H1 (cell line): ENCODE measurements around the gene KPNA4. TPM values are rescaled to one million over a fixed set of nuclear protein-coding genes. Genes with fewer than 3 reads are reported as not detected.

Source experiments
- CTCF ChIA-PET: fragments of 300-600 bp; sonication (Branson Sonifier 250); formaldehyde crosslinking; loops from one replicate; lab custom pipeline; 2021; ENCODE audit not compliant: partially characterized antibody; lab: Charles Lee
- POLR2A ChIA-PET: fragments of 300-600 bp; sonication (Branson Sonifier 250); formaldehyde crosslinking; loops from one replicate; lab custom pipeline; 2021; ENCODE audit warnings: inconsistent platforms; ENCODE audit not compliant: partially characterized antibody; lab: Charles Lee
- DNase-seq, 2 experiments: peaks; one replicate each; pipeline versions ENCODE4 v3.0.0 to v3.0.0-alpha.2; 2010 to 2022; ENCODE audit warnings: low spot score in 2 of 2, low read depth in 1 of 2, mixed read lengths in 1 of 2
- FAIRE-seq: peaks from 2 replicates; lab custom pipeline; 2011; peaks lifted over from hg19 to GRCh38; lab: Jason Lieb, UNC
- H2AFZ ChIP-seq: 2 replicates; pipeline ENCODE4 v1.8.1; 2012; ENCODE audit warnings: low read length, inconsistent platforms
- H2AK5ac ChIP-seq: 2 replicates; pipeline ENCODE4 v1.6.1; 2013; ENCODE audit warnings: low read depth, low read length
- H2BK120ac ChIP-seq: replicated peaks from 2 replicates; pipeline ENCODE3; 2013; ENCODE audit warnings: low read depth, low read length, inconsistent platforms
- H2BK12ac ChIP-seq: 2 replicates; pipeline ENCODE4 v1.6.1; 2013; ENCODE audit warnings: low read depth, low read length
- H2BK15ac ChIP-seq: 2 replicates; pipeline ENCODE4 v1.6.1; 2013; ENCODE audit warnings: low read length
- H2BK20ac ChIP-seq: 2 replicates; pipeline ENCODE4 v1.6.1; 2013; ENCODE audit warnings: low read length
- H2BK5ac ChIP-seq: 2 replicates; pipeline ENCODE4 v1.6.1; 2013; ENCODE audit warnings: low read depth, low read length
- H3K14ac ChIP-seq: 2 replicates; pipeline ENCODE4 v1.6.1; 2013; ENCODE audit warnings: inconsistent platforms; ENCODE audit not compliant: insufficient read length
- H3K18ac ChIP-seq: 2 replicates; pipeline ENCODE4 v1.6.1; 2013; ENCODE audit warnings: low read length; ENCODE audit errors: extremely low read depth
- H3K23ac ChIP-seq: 2 replicates; pipeline ENCODE4 v1.6.1; 2013; ENCODE audit warnings: inconsistent platforms; ENCODE audit not compliant: insufficient read length
- H3K23me2 ChIP-seq: 2 replicates; pipeline ENCODE4 v1.6.1; 2013; ENCODE audit warnings: low read depth, low read length
- H3K27ac ChIP-seq: 2 replicates; pipeline ENCODE4 v1.6.1; 2011; ENCODE audit warnings: low read depth, low read length, inconsistent platforms
- H3K27me3 ChIP-seq, 4 experiments: replicated peaks in 1 of 4; 1 replicate in 1 of 4; 2 replicates in 3 of 4; pipeline versions ENCODE4 v1.6.1 to v1.8.1; 2011 to 2013; ENCODE audit warnings: low read length in 3 of 4, mild to moderate bottlenecking in 3 of 4, inconsistent platforms in 2 of 4, mixed read lengths in 2 of 4, moderate library complexity in 1 of 4; ENCODE audit not compliant: control insufficient read depth in 3 of 4, insufficient read depth in 3 of 4; ENCODE audit errors: extremely low read depth in 1 of 4
- H3K36me3 ChIP-seq, 4 experiments: 2 replicates each; pipeline versions ENCODE4 v1.6.1 to v1.8.1; 2011 to 2013; ENCODE audit warnings: mild to moderate bottlenecking in 4 of 4, low read length in 3 of 4, moderate library complexity in 2 of 4, control low read depth in 1 of 4, inconsistent platforms in 1 of 4; ENCODE audit not compliant: insufficient read depth in 4 of 4, control insufficient read depth in 2 of 4
- H3K4ac ChIP-seq: replicated peaks from 2 replicates; pipeline ENCODE3; 2013; ENCODE audit warnings: low read length, low read depth, mixed read lengths, inconsistent platforms; ENCODE audit not compliant: insufficient read length
- H3K4me1 ChIP-seq, 4 experiments: replicated peaks in 1 of 4; 1 replicate in 1 of 4; 2 replicates in 3 of 4; pipeline versions ENCODE4 v1.6.1 to v1.8.1; 2011 to 2013; ENCODE audit warnings: low read length in 3 of 4, inconsistent platforms in 2 of 4, mixed read lengths in 1 of 4; ENCODE audit not compliant: insufficient read depth in 4 of 4, control insufficient read depth in 3 of 4
- H3K4me2 ChIP-seq, 2 experiments: 2 replicates each; pipeline versions ENCODE4 v1.6.1 to v1.8.1; 2011 to 2013; ENCODE audit warnings: low read depth in 2 of 2, low read length in 2 of 2, control low read depth in 1 of 2, inconsistent platforms in 1 of 2, mild to moderate bottlenecking in 1 of 2; ENCODE audit not compliant: insufficient read depth in 1 of 2
- H3K4me3 ChIP-seq, 4 experiments: fragments of 200-600, 300-600 bp in 1 of 4; sonication (generic), shearing (Covaris generic), sonication (Bioruptor Twin) in 1 of 4; 2 replicates each; pipeline versions ENCODE4 v1.5.1 to v1.8.1; 2011 to 2016; ENCODE audit warnings: low read length in 4 of 4, low read depth in 3 of 4, control low read depth in 2 of 4, inconsistent platforms in 2 of 4, mild to moderate bottlenecking in 2 of 4, mixed read lengths in 1 of 4, moderate library complexity in 1 of 4; ENCODE audit not compliant: insufficient read depth in 2 of 4; ENCODE audit errors: extremely low read depth in 1 of 4
- H3K56ac ChIP-seq: replicated peaks from 2 replicates; pipeline ENCODE3; 2013; ENCODE audit warnings: low read depth, mild to moderate bottlenecking, mixed read lengths, low read length, inconsistent platforms; ENCODE audit not compliant: insufficient read length
- H3K79me1 ChIP-seq: 2 replicates; pipeline ENCODE4 v1.6.1; 2013; ENCODE audit warnings: low read depth, low read length, control low read depth
- H3K79me2 ChIP-seq, 2 experiments: 2 replicates each; pipeline versions ENCODE4 v1.6.1 to v1.8.1; 2012 to 2013; ENCODE audit warnings: low read length in 2 of 2, mild to moderate bottlenecking in 2 of 2, inconsistent platforms in 1 of 2; ENCODE audit not compliant: insufficient read depth in 2 of 2, control insufficient read depth in 1 of 2
- H3K9ac ChIP-seq, 4 experiments: replicated peaks in 1 of 4; 1 replicate in 1 of 4; 2 replicates in 3 of 4; pipeline versions ENCODE4 v1.6.1 to v1.8.1; 2011 to 2013; ENCODE audit warnings: low read depth in 3 of 4, low read length in 3 of 4, control low read depth in 2 of 4, mild to moderate bottlenecking in 2 of 4, moderate library complexity in 2 of 4, inconsistent platforms in 1 of 4; ENCODE audit errors: extremely low read depth in 1 of 4
- H3K9me3 ChIP-seq, 2 experiments: 2 replicates each; pipeline versions ENCODE4 v1.6.1 to v1.8.1; 2012 to 2013; ENCODE audit warnings: mild to moderate bottlenecking in 2 of 2, moderate library complexity in 2 of 2, control low read depth in 1 of 2, inconsistent platforms in 1 of 2, low read depth in 1 of 2, low read length in 1 of 2, mixed read lengths in 1 of 2; ENCODE audit not compliant: insufficient read depth in 2 of 2
- H4K20me1 ChIP-seq, 2 experiments: replicated peaks in 1 of 2; 2 replicates each; pipeline versions ENCODE3 to v1.8.1; 2011 to 2013; ENCODE audit warnings: inconsistent platforms in 2 of 2, low read length in 2 of 2, mild to moderate bottlenecking in 1 of 2; ENCODE audit not compliant: insufficient read depth in 2 of 2, control insufficient read depth in 1 of 2
- H4K5ac ChIP-seq: 2 replicates; pipeline ENCODE4 v1.6.1; 2013; ENCODE audit warnings: low read length, low read depth, mixed read lengths, inconsistent platforms; ENCODE audit not compliant: insufficient read length
- H4K8ac ChIP-seq: 2 replicates; pipeline ENCODE4 v1.8.0; 2013; ENCODE audit warnings: mild to moderate bottlenecking, moderate library complexity, low read length, inconsistent platforms; ENCODE audit not compliant: insufficient read depth; ENCODE audit errors: extremely low read depth
- H4K91ac ChIP-seq: replicated peaks from 2 replicates; pipeline ENCODE3; 2013; ENCODE audit warnings: low read length, mixed read lengths, inconsistent platforms; ENCODE audit not compliant: insufficient read length
- ATF2 ChIP-seq: IDR thresholded peaks from 2 replicates; pipeline ENCODE4 v1.6.1; 2012; ENCODE audit warnings: low read length, inconsistent platforms
- CHD2 ChIP-seq: IDR thresholded peaks from 2 replicates; pipeline ENCODE4 v1.6.1; 2012; ENCODE audit warnings: low read length, improper control_type of control experiment
- CTBP2 ChIP-seq: IDR thresholded peaks from 2 replicates; pipeline ENCODE4 v1.7.0; 2011; ENCODE audit warnings: borderline replicate concordance, mild to moderate bottlenecking, moderate library complexity, mixed read lengths, low read length; ENCODE audit not compliant: insufficient read depth, insufficient read length
- FOSL1 ChIP-seq: IDR thresholded peaks from 2 replicates; pipeline ENCODE4 v1.6.1; 2011; ENCODE audit warnings: mild to moderate bottlenecking, low read depth, low read length, moderate library complexity; ENCODE audit not compliant: insufficient read depth
- KDM5A ChIP-seq: fragments of 200-600 bp; IDR thresholded peaks from 2 replicates; pipeline ENCODE4 v1.7.1; 2012; ENCODE audit warnings: mild to moderate bottlenecking, low read length, inconsistent platforms, mixed read lengths
- NRF1 ChIP-seq: IDR thresholded peaks from 2 replicates; pipeline ENCODE4 v1.6.1; 2011; ENCODE audit warnings: mild to moderate bottlenecking, low read depth, low read length, improper control_type of control experiment
- RBBP5 ChIP-seq: IDR thresholded peaks from 2 replicates; pipeline ENCODE4 v1.7.1; 2012; ENCODE audit warnings: low read depth, mild to moderate bottlenecking, inconsistent platforms, low read length, moderate library complexity, borderline replicate concordance
- RFX5 ChIP-seq: IDR thresholded peaks from 2 replicates; pipeline ENCODE4 v1.6.1; 2011; ENCODE audit warnings: low read depth, low read length, improper control_type of control experiment, borderline replicate concordance
- SIN3A ChIP-seq, 2 experiments: IDR thresholded peaks in 1 of 2; conservative IDR thresholded peaks in 1 of 2; 2 replicates each; pipeline ENCODE4 v1.6.1; 2011 to 2012; ENCODE audit warnings: low read length in 2 of 2, improper control_type of control experiment in 1 of 2, low read depth in 1 of 2, mild to moderate bottlenecking in 1 of 2
- SP2 ChIP-seq: IDR thresholded peaks from 2 replicates; pipeline ENCODE4 v1.6.1; 2012; ENCODE audit warnings: mild to moderate bottlenecking, low read length, inconsistent platforms
- TEAD4 ChIP-seq: IDR thresholded peaks from 2 replicates; pipeline ENCODE4 v1.6.1; 2012; ENCODE audit warnings: low read depth, low read length, inconsistent platforms, mixed read lengths
- YY1 ChIP-seq: IDR thresholded peaks from 2 replicates; pipeline ENCODE4 v1.6.1; 2011; ENCODE audit warnings: low read depth, mild to moderate bottlenecking, low read length
- WGBS, 2 experiments: shearing (Covaris generic) in 1 of 2; methylation state at CpG; one replicate each; pipeline versions ENCODE4 v1.1.6 to v1.1.7; 2013 to 2015; ENCODE audit warnings: low lambda C conversion rate in 2 of 2, mixed read lengths in 2 of 2, inconsistent platforms in 1 of 2, low coverage in 1 of 2, missing lambda C conversion rate in 1 of 2; ENCODE audit not compliant: insufficient replicate concordance in 2 of 2, insufficient coverage in 1 of 2, insufficient read length in 1 of 2; ENCODE audit errors: extremely low coverage in 1 of 2, missing lambda C conversion rate in 1 of 2; 5-methylcytosine and 5-hydroxymethylcytosine counted together
- polyA plus RNA-seq, 7 experiments: library from polyadenylated mRNA; depleted of rRNA in 3 of 7; stranded (reverse) in 5 of 7; unstranded in 2 of 7; fragments of >200 nt in 5 of 7; fragments of 200-250 nt in 2 of 7; gene quantifications; 1 replicate in 5 of 7; 2 replicates in 1 of 7; 4 replicates in 1 of 7; pipeline versions ENCODE4 v1.2.1 to v1.2.3, GENCODE V29; 2011 to 2013; ENCODE audit warnings: missing spikeins in 2 of 7, mixed read lengths in 2 of 7
- total RNA-seq: library from RNA; stranded (reverse); fragmentation: NEBNext Ultra II Directional; extraction: Animal tissue kit (Norgen Biotek cat#: 25700); gene quantifications from 2 replicates; pipeline ENCODE4 v1.2.1, GENCODE V29; 2021

KPNA4 gene
- total and polyA plus RNA-seq, 2 of the 8 experiments (the other 6 are each of a cell fraction or from before 2014, with no cell fraction given) = 13.2 to 81.9 TPM

- H2BK5ac ChIP-seq = no peak overlapping the region
- H3K9me3 ChIP-seq = no peaks in the 10 kb centered on the region
- H3K4me3 ChIP-seq = no peak overlapping the region
- no peak overlapping the region for H3K23ac ChIP-seq
- H4K91ac ChIP-seq = no peak overlapping the region
- H3K79me2 ChIP-seq = no peaks in the 10 kb centered on the region
- TF ChIP-seq RFX5 (no peak), ATF2 (no peak), SIN3A (conservative IDR thresholded peaks at IDR 0.05 in 1 of 2, IDR thresholded peaks at IDR 0.05 in 1 of 2; ENCODE audit: low read depth in 1 of 2, low read length in 2 of 2) (no peak), CHD2 (no peak), KDM5A (no peak), CTBP2 (no peak), TEAD4 (no peak), FOSL1 (no peak), YY1 (no peak), RBBP5 (no peak), SP2 (no peak), NRF1 (no peak)
- FAIRE-seq = no peak
- no peak overlapping the region for H2BK15ac ChIP-seq
- H4K20me1 ChIP-seq = no peaks in the 10 kb centered on the region
- CTCF ChIA-PET = interaction anchor here (1.2 kb wide), 1 partner anchor 32 kb away, joined by 3 read pairs; no protein-coding TSS in a partner anchor
- no peak overlapping the region for H4K5ac ChIP-seq
- H2AK5ac ChIP-seq = no peak overlapping the region
- H3K9ac ChIP-seq = no peak overlapping the region
- 85% methylated on average over 3 of the region's 3 CpGs; no CpG with 5 or more reads in 1 of the 2 experiments for WGBS, 2 experiments
- POLR2A ChIA-PET = no interaction called here
- no peak overlapping the region for H2BK120ac ChIP-seq
- H3K18ac ChIP-seq = no peak overlapping the region
- no peak overlapping the region for H3K4me2 ChIP-seq
- no peaks in the 10 kb centered on the region for H3K79me1 ChIP-seq
- no peak overlapping the region for H3K56ac ChIP-seq
- no peaks in the 10 kb centered on the region for H3K27me3 ChIP-seq
- H4K8ac ChIP-seq = no peak overlapping the region
- DNase-seq = no peak
- no peaks in the 10 kb centered on the region for H3K23me2 ChIP-seq
- H3K4ac ChIP-seq = no peak overlapping the region
- H3K36me3 ChIP-seq = no peaks in the 10 kb centered on the region
- no peak overlapping the region for H2AFZ ChIP-seq
- no peak overlapping the region for H2BK12ac ChIP-seq
- no peaks in the 10 kb centered on the region for H3K4me1 ChIP-seq
- H3K14ac ChIP-seq = no peak overlapping the region
- no peak overlapping the region for H3K27ac ChIP-seq
- no peak overlapping the region for H2BK20ac ChIP-seq
Measured at GRCh38 chr3:160612386-160613075, 47.2 kb upstream of the KPNA4 start.
